Fibroblast of lung (primary cell): ENCODE data around the gene WDR43. TPM values are rescaled to one million over a fixed set of nuclear protein-coding genes. Genes with fewer than 3 reads are reported as not detected.

ENCODE experiments used
- DNase-seq, 2 donors: peaks; one replicate each; pipeline versions ENCODE4 v3.0.0 to v3.0.0-alpha.2; 2010; ENCODE audit warnings: low read depth in 2 of 2
- H2AFZ ChIP-seq: 2 replicates; pipeline ENCODE4 v1.5.1; 2012; ENCODE audit warnings: low read length, control low read depth, inconsistent platforms
- H3K27ac ChIP-seq: 2 replicates; pipeline ENCODE4 v1.5.1; 2011; ENCODE audit warnings: low read length, control low read depth; ENCODE audit not compliant: insufficient read depth
- H3K27me3 ChIP-seq: 2 replicates; pipeline ENCODE4 v1.5.1; 2011; ENCODE audit warnings: mild to moderate bottlenecking, low read length; ENCODE audit not compliant: control insufficient read depth, insufficient read depth
- H3K36me3 ChIP-seq: 2 replicates; pipeline ENCODE4 v1.5.1; 2011; ENCODE audit warnings: low read length; ENCODE audit not compliant: control insufficient read depth, insufficient read depth
- H3K4me1 ChIP-seq: 2 replicates; pipeline ENCODE4 v1.5.1; 2011; ENCODE audit warnings: low read length; ENCODE audit not compliant: control insufficient read depth, insufficient read depth; ENCODE audit errors: extremely low read depth
- H3K4me2 ChIP-seq: 2 replicates; pipeline ENCODE4 v1.5.1; 2011; ENCODE audit warnings: low read length, control low read depth; ENCODE audit not compliant: insufficient read depth; ENCODE audit errors: extremely low read depth
- H3K4me3 ChIP-seq, 4 experiments: fragments of 200-600 bp in 1 of 4; sonication (generic) in 1 of 4; replicated peaks in 1 of 4; 2 replicates each; pipeline ENCODE4 v1.5.1; 2011 to 2016; ENCODE audit warnings: low read length in 4 of 4, low read depth in 3 of 4, mild to moderate bottlenecking in 3 of 4, control low read depth in 2 of 4, inconsistent platforms in 1 of 4, mixed read lengths in 1 of 4; ENCODE audit not compliant: insufficient read depth in 1 of 4; ENCODE audit errors: control extremely low read depth in 1 of 4
- H3K79me2 ChIP-seq: 2 replicates; pipeline ENCODE4 v1.5.1; 2012; ENCODE audit warnings: mild to moderate bottlenecking, low read length, inconsistent platforms; ENCODE audit not compliant: control insufficient read depth, insufficient read depth
- H3K9ac ChIP-seq: 2 replicates; pipeline ENCODE4 v1.5.1; 2011; ENCODE audit warnings: mild to moderate bottlenecking, low read length, control low read depth; ENCODE audit not compliant: insufficient read depth
- H3K9me3 ChIP-seq: 2 replicates; pipeline ENCODE4 v1.5.1; 2012; ENCODE audit warnings: low read depth, low read length; ENCODE audit not compliant: control insufficient read depth, insufficient read depth
- H4K20me1 ChIP-seq: 2 replicates; pipeline ENCODE4 v1.5.1; 2011; ENCODE audit warnings: low read length; ENCODE audit not compliant: control insufficient read depth, insufficient read depth; ENCODE audit errors: extremely low read depth
- CTCF ChIP-seq, 2 donors: IDR thresholded peaks in 1 of 2; conservative IDR thresholded peaks in 1 of 2; 1 replicate in 1 of 2; 2 replicates in 1 of 2; pipeline ENCODE4 v1.5.1; 2011 to 2012; ENCODE audit warnings: low read length in 2 of 2, control low read depth in 1 of 2, inconsistent platforms in 1 of 2, low read depth in 1 of 2, mild to moderate bottlenecking in 1 of 2
- EZH2 ChIP-seq: IDR thresholded peaks from 2 replicates; pipeline ENCODE4 v1.5.1; 2012; ENCODE audit warnings: low read length, control low read depth, mild to moderate bottlenecking; ENCODE audit errors: missing control alignments
- polyA plus RNA-seq, 2 donors: library from polyadenylated mRNA; depleted of rRNA in 1 of 2; stranded (reverse) in 1 of 2; unstranded in 1 of 2; fragments of >200 nt; gene quantifications; 2 replicates each; pipeline ENCODE4 v1.2.1, GENCODE V29; 2011 to 2012; ENCODE audit warnings: missing spikeins in 1 of 2
- total RNA-seq: library from RNA; depleted of rRNA; stranded (reverse); fragments of >200 nt; gene quantifications from 2 replicates; pipeline ENCODE4 v1.2.1, GENCODE V29; 2014

Gene WDR43
- total and polyA plus RNA-seq, 2 donors (not counting 1 experiment from before 2014, with no cell fraction given): 71.5 to 74.7 TPM

- peaks cover 2% of the 10 kb centered on the region for H3K79me2 ChIP-seq
- no peaks in the 10 kb centered on the region for H4K20me1 ChIP-seq
- H3K9me3 ChIP-seq: no peaks in the 10 kb centered on the region
- no peak overlapping the region for H3K4me2 ChIP-seq
- H3K27me3 ChIP-seq: no peaks in the 10 kb centered on the region
- peaks cover 6% of the 10 kb centered on the region for H3K36me3 ChIP-seq
- no peak overlapping the region for H2AFZ ChIP-seq
- TF ChIP-seq CTCF (conservative IDR thresholded peaks at IDR 0.05 in 1 of 2, IDR thresholded peaks at IDR 0.05 in 1 of 2; ENCODE audit: low read depth in 1 of 2, low read length in 2 of 2) (no peak), EZH2 (no peak)
- H3K9ac ChIP-seq: no peak overlapping the region
- no peak overlapping the region for H3K4me3 ChIP-seq
- no peak for DNase-seq
- H3K27ac ChIP-seq: no peak overlapping the region
- no peaks in the 10 kb centered on the region for H3K4me1 ChIP-seq
These were observed 35.7 kb downstream of the WDR43 start for GRCh38 chr2:28930205-28930604.

GRCh38 chr2:28934769-28935168 lies 40.3 kb downstream of the WDR43 start:
- Histone ChIP-seq H3K79me2 (no peaks in the 10 kb centered on the region), H3K9me3 (no peaks in the 10 kb centered on the region), H2AFZ (no peak overlapping the region), H4K20me1 (no peaks in the 10 kb centered on the region), H3K27ac (no peak overlapping the region), H3K4me3 (no peak overlapping the region), H3K27me3 (no peaks in the 10 kb centered on the region), H3K36me3 (peaks cover 5% of the 10 kb centered on the region), H3K4me2 (no peak overlapping the region), H3K9ac (no peak overlapping the region), H3K4me1 (no peaks in the 10 kb centered on the region)
- no peak for DNase-seq
- TF ChIP-seq CTCF (conservative IDR thresholded peaks at IDR 0.05 in 1 of 2, IDR thresholded peaks at IDR 0.05 in 1 of 2; ENCODE audit: low read depth in 1 of 2, low read length in 2 of 2): no peak
- no peak for TF ChIP-seq EZH2

- DNase-seq: no peak
- no peak overlapping the region for H2AFZ ChIP-seq
- no peak overlapping the region for H3K4me2 ChIP-seq
- TF ChIP-seq EZH2 (no peak), CTCF (conservative IDR thresholded peaks at IDR 0.05 in 1 of 2, IDR thresholded peaks at IDR 0.05 in 1 of 2; ENCODE audit: low read depth in 1 of 2, low read length in 2 of 2) (no peak)
- no peak overlapping the region for H3K9ac ChIP-seq
- no peaks in the 10 kb centered on the region for H3K9me3 ChIP-seq
- no peaks in the 10 kb centered on the region for H4K20me1 ChIP-seq
- no peaks in the 10 kb centered on the region for H3K27me3 ChIP-seq
- no peaks in the 10 kb centered on the region for H3K79me2 ChIP-seq
- H3K36me3 ChIP-seq: peaks cover 7% of the 10 kb centered on the region
- H3K27ac ChIP-seq: no peak overlapping the region
- H3K4me1 ChIP-seq: no peaks in the 10 kb centered on the region
- no peak overlapping the region for H3K4me3 ChIP-seq
These were observed 46.5 kb downstream of the WDR43 start for GRCh38 chr2:28941008-28941407.
